CD4-positive, alpha-beta T cell treated with Interleukin-6 at 100 ng/mL for 8 hours (primary cell): Measurements from ENCODE around the gene HBM.
"Not testable (repeated sequence)": the region's sequence is repeated elsewhere in the genome, so short reads cannot be mapped to it uniquely, and the experiment has no call there.

Experiments used
- DNase-seq: peaks from one replicate; pipeline ENCODE4 v3.0.0-alpha.2; 2020; ENCODE audit warnings: mixed read lengths, low spot score

HBM gene, protein sequence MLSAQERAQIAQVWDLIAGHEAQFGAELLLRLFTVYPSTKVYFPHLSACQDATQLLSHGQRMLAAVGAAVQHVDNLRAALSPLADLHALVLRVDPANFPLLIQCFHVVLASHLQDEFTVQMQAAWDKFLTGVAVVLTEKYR

DNA sequence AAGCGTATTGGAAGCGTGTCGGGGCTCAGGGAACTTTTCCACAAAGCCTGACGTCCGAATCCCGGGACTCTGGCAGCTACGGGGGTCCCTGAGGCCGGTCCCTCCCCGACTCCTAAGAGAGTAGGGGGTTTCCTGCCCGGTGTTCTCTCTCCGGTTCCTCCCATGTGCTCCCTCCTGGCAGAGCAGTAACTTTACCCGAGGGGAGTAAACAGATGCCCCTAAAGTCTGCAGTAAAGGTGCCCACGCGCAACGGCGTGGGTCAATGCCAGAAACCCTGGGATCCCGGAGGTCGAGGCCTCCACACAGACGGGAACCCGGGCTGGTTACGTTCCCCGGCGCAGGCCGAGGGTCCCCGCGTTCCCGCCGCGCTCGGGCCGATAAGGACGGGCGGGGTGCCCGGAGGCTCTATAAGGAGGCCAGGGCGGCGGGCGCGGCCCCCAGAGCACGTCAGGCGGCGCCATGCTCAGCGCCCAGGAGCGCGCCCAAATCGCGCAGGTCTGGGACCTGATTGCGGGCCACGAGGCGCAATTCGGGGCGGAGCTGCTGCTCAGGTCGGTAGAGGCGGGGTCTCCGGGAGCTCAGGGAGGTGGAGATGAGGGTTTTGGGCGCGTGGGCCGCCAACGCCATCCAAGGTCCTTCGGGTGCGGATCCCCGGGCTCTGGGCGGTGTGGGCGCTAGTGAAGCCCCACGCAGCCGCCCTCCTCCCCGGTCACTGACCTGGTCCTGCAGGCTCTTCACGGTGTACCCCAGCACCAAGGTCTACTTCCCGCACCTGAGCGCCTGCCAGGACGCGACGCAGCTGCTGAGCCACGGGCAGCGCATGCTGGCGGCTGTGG is at the start of gene HBM:
HBM (plus strand) TSS at position 440 of the 836 bp plus-strand sequence; CDS start at position 460, 20 bp downstream.
- DNase-seq, result no peak

GRCh38 chr16:116015-116414 is 49.8 kb upstream of the HBM start:
- DNase-seq, result no peak

DNA sequence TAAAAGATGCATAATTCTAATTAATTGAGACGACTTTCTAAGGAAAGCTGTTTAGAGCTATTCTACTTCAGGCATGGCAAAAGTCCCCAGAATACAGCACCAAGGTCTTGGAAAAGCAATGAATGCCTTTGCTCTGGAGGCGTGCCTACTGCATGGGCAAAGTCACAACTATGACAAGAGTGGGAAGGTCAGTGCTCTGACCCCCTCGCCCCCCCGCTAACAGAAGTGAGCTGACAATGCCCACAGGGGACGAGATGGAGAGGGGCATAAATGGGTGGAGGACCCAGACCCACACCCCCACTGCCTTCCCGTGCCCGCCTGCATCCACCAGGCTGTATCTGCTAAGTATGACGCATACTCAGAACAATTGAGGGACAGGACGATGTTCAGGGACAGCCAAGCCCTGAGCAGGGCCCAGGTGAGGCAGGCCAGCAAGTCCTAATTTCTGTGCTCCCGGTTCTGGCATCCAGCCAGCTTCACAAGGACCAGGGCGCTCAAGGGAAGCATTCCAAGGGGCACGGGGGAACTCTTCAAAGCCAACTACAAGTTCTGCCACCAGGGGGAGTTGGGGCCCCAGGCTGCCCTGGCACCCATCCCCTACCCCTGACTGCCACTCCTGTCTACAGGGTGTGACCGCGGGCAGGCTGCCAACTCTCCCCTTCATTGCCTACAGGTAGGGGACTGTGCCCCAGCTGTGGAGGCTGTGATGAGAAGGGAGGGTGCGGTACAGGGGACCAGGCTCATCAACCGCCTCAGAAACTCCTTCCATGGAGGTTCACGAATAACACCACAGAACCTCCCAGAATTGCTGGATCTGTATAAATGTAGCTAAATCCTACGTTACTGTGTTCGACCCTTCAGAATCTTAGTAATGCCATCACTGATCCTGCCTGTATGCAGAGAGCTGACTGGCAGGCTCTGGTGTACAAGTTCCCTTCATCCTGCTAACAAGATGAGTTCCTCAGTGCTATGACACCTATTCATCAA is 48.1 kb upstream of the HBM start:
- DNase-seq, result peak; percentile 57

GRCh38 chr16:118857-119256 is 46.9 kb upstream of the HBM start:
- no peak for DNase-seq

- DNase-seq, result no peak
Observed at GRCh38 chr16:119295-119694, 46.5 kb upstream of the HBM start.

DNA sequence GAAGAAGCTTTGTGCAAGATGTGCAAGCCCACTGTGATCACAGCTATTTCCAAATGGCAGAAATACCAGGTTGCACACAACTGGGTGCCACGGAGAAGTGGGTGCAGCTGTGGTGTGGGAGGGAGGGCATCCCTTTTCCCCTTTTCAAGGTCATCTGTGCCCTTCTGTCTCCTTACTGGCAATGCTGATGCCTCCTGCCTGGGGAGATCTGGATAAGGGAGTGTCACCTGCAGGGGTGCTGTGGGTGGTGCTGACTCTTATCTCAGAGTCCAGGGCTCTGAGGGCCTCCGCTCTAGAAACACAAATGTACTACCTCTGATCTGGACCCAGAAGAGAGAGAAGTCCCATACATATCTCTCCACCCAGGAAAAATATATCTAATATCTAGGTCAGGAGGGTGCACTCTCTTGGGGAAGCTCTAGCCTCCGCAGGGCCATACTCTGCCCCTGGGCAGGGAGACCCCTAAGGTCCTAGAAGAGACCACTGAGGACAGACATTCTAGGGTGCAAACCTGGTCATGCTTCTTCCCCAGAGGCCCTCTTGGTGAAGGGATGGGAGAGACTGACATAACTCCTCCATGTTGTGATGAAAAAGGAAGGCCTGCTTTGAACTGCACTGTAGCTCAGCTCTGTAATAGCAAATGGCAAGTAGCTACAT is 45.8 kb upstream of the HBM start:
- no peak for DNase-seq

- DNase-seq, result no peak
Observed at GRCh38 chr16:120756-121155, 45.0 kb upstream of the HBM start.

DNA sequence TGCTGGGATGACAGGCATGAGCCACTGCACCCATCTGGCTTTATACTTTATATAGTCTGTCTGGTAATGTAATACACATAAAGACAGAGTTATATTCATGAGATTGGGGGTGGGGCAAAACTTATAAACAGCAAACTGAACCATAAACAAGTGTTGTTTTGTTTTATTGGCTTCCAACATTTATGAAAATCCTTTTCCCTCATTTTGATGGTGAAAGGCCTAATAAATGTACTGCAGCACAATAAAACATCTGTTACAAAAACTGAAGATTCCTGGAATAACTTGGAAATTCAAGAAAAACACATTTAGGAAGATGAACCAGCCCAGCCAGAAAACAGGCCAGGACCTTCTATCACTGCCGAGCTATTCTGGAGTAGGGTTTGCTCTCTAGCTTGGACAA is 43.4 kb upstream of the HBM start:
- DNase-seq, result no peak

- not testable (repeated sequence) for DNase-seq
Observed at GRCh38 chr16:123558-124350, 42.0 kb upstream of the HBM start.

- DNase-seq, result no peak
Observed at GRCh38 chr16:125011-125410, 40.8 kb upstream of the HBM start.

DNA sequence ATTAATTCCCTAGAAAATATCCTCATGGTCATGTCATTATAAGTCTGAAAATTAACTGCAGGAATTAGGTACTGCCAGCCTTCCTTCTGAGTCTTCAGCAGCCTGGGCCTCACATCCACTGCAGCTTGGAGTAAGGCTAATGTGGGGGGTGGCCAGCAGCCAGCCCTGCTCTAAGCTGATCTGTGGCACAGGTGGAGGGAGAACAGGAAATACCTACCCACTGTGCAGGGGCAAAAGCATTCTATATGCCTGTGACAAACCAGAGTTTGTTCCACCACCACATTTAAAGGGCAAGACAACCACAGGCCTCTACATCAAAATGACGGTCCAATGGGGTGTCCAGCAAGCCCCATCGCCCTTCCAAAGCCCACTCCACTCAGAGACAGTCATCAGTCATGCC is 36.7 kb upstream of the HBM start:
- no peak for DNase-seq

DNA sequence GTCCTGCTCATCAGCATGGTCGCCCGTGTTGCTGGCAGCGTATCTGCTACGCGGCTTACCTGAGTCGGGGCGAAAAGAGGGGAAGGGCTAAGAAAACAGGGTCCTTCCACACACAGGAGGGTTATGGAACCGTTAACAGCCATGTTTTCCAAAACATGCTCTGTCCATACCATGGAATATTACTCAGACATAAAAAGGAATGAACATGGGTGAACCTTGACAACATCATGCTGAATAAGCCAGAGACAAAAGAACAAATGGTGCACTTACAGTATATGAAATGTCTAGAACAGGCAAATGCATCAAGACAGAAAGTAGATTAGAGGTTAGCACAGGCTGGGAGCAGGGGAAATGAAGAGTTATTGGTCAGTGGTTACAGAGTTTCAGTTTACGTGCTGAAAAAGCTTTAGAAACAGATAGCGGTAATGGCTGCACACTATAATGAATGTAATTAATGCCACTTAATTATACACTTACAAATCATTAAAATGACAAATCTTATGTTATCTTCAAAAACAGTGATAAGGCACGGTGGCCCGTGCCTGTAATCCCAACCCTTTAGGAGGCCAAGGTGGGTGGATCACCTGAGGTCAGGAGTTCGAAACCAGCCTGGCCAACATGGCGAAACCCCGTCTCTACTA is 35.1 kb upstream of the HBM start:
- DNase-seq, result no peak

- DNase-seq, result no peak
Observed at GRCh38 chr16:132120-132519, 33.7 kb upstream of the HBM start.

DNA sequence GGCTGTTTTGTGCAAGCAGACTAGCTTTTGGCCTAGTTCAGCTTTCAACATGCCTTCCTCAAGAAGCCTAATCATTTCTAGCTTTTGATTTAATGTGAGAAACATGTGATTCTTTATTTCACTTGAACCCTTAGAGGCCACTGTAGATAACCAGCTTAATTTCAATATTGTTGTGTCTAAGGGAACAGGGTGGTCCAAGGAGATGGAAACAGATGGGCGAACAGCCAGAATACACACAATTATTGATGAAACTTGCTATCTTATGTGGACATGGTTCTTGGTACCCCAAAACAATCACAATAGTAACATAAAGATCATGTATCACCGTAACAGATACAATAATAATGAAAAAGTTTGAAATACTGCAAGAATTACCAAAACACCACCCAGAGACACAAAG is 32.1 kb upstream of the HBM start:
- DNase-seq, result no peak

DNA sequence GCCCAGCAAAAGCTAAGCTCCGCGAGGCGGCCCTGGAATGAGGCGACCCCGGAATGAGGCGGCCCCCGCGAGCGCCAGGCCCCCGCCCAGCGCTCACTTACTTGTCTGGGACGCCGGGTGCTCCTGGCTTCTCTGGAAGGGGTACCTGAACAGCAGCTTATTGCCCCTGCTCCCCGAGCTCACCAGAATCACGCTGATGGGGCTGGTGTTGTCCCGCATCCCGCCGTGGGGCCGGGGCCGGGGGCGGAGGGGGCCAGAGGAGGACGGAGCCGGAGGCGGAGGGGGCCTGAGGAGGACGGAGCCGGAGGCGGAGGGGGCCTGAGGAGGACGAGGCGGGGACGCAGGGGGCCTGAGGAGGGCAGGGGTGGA is 27.7 kb upstream of the HBM start:
- DNase-seq, result no peak

DNA sequence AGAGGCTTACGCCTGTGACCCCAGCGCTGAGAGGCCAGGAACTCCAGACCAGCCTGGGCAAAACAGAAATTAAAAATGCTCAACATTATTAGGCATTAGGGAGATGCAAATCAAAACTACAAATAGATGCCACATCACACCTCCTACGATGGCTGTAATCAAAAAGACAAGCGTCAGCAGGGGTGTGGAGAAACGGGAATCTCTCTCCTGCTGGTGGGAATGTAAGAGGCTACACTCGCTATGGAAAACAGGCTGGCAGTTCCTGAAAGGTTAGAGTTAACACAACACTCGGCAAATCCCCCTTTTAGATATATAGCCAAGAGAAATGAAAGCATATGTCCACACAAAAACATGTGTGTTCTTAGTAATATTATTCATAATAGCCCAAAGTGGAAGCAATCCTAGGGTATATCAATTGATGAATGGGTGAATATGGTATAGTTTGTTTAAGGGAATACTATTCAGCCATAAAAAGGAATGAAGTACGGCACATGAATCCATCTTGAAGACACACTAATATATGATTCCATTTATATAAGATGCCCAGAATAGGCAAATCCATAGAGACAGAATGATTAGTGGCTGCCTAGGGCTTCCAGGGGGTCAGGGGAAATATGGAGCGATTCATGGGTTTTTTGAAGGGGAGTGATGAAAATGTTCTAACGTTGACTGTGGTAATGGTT is 25.5 kb upstream of the HBM start:
- DNase-seq, result no peak

DNA sequence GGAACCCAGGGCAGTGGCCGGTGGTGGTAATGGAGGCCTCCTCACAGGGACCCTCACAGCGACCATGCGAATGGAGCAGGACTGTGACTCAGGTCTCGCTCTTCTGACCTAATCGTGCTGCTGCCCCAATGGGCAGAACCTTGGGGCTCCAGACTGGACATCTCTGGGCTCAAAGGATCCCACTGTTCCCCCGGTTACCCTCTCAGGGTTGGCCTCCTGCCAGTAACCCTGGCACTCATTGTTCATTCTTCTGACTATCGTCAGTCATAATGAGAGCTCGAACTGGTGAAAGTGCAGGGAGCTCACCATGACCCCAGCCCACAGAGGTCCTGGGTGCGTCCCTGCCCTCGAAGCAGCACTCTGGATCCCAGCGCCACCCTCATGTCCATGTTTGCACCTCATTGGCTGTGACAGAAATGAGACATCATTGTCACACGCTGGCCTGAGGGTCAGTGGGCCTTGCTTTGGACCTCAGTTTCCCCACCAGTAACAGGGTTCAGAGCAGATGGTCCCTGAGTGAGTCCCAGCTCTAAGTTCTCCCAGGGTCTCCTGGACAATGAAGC is 23.3 kb upstream of the HBM start:
- no peak for DNase-seq

- DNase-seq, result no peak
Observed at GRCh38 chr16:143047-143446, 22.7 kb upstream of the HBM start.

GRCh38 chr16:143456-143855 is 22.3 kb upstream of the HBM start:
- DNase-seq, result no peak

DNA sequence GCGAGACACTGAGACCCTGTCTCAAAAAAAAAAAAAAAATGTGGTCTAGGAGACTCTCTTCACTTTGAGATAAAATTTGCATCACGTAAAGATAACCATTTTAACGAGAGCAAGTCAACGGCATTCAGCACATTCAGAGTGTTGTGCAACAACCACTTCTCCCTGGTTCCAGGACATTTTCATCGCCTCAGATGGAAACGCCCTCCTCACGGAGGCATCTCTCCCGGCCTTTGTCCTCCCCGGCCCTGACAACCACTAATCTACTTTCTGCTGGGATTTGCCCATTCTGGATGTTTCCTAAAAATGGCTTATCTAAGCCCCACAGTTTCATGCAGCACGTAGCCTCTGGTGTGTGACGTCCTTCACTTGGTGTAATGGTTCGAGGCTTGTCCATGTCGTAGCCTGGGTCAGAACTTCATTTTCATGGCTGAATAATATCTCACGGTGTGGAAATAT is 21.0 kb upstream of the HBM start:
- DNase-seq, result no peak
